ENCODE measurements around the gene MCRIP1.

DNA sequence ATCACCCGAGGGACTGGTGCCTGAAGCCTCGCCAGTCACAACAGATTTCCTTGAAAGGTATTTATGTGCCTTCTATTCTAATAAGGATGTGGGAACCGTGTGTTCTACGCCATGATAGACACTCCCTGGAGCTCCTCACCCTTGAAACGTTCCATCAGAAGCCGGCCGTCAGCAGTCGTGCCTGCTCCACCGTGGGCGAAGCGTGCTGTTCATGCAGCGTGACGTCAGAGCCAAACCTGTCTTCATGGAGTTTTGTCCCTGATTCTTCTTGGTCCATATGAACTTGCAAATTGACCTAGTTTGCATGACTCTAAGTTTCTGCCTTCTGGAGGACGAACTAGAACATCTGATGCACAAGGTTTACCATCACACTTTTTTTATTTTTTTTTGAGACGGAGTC lies 6.2 kb upstream of the MCRIP1 start:
- TF ChIP-seq, protein P1, sequence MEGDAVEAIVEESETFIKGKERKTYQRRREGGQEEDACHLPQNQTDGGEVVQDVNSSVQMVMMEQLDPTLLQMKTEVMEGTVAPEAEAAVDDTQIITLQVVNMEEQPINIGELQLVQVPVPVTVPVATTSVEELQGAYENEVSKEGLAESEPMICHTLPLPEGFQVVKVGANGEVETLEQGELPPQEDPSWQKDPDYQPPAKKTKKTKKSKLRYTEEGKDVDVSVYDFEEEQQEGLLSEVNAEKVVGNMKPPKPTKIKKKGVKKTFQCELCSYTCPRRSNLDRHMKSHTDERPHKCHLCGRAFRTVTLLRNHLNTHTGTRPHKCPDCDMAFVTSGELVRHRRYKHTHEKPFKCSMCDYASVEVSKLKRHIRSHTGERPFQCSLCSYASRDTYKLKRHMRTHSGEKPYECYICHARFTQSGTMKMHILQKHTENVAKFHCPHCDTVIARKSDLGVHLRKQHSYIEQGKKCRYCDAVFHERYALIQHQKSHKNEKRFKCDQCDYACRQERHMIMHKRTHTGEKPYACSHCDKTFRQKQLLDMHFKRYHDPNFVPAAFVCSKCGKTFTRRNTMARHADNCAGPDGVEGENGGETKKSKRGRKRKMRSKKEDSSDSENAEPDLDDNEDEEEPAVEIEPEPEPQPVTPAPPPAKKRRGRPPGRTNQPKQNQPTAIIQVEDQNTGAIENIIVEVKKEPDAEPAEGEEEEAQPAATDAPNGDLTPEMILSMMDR (conservative IDR thresholded peaks at IDR 0.05 in 1 of 2, IDR thresholded peaks at IDR 0.05 in 1 of 2; ENCODE audit: extremely low read depth in 1 of 2, insufficient read depth in 1 of 2, low read depth in 1 of 2, low read length in 2 of 2): no peak
- no peak for TF ChIP-seq EZH2 (IDR thresholded peaks at IDR 0.05; ENCODE audit: borderline replicate concordance, low read length)

Measured in mammary epithelial cell (primary cell).